ENCODE data around the gene SMCO2.

The SMCO2 gene

DNA sequence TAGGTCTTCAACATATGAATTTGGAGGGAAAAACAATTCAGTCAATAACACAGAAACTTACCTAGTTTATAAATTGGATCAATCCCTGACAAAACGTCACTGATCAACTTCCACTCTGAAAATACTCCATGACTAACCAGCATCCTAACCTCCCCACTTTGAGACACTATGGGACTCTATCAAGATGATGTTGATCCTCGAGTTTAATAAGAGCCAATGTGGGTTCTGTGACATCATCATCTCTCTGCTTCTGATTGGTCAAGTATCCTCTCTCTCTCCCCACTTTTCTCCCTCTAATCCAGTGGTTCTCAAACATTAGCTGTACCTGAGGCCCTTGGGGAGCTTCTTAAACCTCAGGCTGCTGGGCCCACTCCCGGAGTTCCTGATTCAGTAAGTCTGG lies at the start of gene SMCO2:
Gene SMCO2, plus strand, starts transcription at position 301 of the 400 bp plus-strand sequence. CDS start 23,896 bp downstream, outside the sequence.
- DNase-seq: no peak

DNA sequence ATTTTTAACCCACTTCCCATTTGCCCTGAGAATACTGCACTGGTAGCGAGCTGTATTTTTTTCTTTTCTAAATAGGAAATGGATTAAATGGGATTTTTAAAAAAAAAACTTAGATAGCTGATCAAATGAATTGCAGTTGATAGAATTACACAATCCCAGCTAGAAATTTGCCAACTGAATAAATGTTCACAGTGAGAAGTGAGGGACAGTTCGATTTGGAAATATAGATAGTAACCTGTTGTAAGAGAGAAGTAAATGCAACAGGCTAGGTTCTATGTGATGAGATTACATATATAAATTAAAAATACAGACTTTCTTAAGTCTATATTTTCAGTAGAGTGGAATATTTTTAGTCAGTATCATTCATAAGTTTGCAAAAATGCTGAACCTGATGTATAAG lies 48.1 kb upstream of the SMCO2 start:
- DNase-seq: no peak

DNA sequence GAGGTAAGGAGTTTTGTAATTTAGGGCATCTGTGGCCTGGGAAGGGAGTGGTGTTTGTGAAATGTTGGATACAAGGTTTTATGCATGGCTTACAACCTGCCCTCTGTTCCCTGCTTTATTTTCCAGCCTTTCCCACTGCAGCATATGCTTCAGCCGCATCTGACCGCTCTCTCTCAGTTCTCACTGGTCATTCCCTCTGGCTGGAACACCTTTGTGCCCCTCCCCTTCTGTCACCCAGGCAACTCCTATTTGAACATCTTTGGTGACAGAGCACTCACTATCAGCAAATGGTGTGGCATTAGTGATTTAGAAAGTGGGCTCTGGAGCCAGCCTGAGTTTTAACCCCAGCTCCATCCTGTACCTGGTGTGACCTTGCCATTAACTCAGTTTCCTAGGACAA lies 47.5 kb upstream of the SMCO2 start:
- DNase-seq: no peak

DNA sequence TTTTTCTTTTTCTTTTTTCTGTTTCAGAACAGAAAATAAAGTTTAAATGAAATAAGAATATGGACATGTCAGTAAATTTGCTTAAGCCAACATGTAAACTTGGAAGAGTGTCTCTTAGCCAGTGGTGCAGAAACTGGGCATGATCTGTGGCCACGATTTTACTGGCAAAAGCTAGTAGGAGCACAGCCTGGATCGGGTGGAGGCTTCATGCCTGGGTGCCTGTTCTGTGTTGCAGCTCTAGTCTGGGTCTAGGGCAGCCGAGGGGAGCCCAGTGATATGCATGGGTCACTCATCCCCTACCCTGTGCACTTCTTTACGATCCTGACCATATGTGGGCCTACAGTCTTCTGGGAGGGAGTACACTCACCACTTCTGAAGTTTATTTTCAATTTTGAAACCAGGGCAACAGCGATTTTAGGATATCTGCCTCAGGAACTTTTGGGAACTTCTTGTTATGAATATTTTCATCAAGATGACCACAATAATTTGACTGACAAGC lies 45.6 kb upstream of the SMCO2 start:
- no peak for DNase-seq

DNA sequence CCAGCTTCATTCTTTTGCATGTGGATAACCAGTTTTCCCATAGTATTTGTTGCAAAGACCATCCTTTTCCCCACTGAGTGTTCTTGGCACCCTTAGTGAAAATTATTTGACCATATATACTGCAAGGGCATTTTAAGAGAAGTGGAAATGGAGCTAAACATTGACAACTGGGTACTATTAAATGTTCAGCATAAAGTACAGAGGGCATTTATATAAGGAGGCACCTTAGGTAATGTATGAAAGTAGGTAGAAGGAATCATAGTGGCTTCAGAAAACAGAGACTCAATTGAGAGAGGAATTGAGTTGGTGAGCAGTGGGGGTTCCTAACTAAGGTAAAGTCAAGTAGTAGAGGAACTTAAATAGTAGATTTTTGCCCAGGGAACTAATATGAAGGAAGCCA lies 34.5 kb upstream of the SMCO2 start:
- DNase-seq: no peak

DNA sequence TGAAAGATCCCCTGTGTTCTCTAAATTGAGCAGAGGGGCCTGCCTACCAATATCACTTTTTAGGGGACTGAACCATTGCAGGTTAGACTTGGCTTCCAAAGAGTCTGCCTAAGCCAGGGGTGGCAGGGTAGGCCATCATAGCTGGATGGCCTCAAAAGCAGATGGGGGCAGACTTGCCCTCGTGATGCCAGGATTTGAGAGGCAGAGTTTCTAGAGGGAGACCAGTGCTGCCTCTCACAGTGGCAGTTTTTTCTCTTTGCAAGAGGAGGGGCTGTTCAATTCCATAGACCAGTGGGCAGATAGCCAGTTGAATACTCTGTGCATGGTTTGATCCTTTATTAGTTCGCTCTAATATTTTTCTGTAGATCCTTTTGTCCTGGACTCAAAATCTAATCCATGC lies 23.8 kb upstream of the SMCO2 start:
- DNase-seq: no peak

DNA sequence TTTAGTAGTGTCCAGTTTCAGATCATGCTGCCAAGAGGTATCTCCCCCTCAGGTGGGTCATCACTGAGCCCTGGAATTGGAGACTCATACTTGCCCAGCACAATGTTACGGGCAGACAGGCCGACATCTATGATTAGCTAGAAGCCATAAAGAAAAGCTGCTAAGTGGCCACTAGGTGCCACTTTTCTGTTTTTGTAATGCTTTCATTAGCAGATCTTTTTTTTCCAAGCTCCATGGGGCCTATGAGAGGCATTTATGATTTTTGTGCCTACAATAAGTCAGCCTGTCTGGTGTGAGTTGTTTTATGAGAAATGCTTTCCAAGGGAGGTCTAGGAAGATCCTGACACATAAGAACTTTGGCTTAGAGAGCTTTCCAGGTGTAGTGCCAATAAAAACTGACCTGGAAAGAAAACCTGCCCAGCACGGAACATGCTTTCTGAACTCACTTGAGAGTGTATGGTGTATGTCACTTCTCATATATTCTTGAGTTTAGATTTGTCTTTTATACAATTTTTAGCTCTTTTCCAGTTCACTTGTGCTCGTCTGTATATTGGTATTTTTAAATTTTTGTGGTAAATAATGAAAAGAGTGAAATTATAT lies 21.8 kb upstream of the SMCO2 start:
- DNase-seq: peak; percentile 22

DNA sequence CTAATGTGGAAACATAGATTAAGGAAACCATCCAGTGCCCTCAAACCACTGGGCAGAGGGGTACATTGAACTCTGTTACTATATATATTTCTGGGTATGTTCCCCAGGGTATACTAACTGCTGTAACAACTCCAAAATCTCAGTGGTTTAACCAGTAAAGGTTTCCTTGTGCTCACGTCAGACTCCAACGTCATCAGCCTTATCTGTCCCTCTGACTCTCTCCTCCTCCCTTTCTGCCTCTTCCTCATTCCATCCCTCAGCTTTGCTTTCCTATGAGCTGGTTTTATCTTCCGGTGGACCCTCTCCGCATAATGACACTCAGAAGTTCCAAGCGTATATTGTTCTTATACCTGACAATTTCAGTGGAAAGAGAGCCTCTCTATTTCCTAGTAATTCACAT lies 21.2 kb upstream of the SMCO2 start:
- DNase-seq: no peak

DNA sequence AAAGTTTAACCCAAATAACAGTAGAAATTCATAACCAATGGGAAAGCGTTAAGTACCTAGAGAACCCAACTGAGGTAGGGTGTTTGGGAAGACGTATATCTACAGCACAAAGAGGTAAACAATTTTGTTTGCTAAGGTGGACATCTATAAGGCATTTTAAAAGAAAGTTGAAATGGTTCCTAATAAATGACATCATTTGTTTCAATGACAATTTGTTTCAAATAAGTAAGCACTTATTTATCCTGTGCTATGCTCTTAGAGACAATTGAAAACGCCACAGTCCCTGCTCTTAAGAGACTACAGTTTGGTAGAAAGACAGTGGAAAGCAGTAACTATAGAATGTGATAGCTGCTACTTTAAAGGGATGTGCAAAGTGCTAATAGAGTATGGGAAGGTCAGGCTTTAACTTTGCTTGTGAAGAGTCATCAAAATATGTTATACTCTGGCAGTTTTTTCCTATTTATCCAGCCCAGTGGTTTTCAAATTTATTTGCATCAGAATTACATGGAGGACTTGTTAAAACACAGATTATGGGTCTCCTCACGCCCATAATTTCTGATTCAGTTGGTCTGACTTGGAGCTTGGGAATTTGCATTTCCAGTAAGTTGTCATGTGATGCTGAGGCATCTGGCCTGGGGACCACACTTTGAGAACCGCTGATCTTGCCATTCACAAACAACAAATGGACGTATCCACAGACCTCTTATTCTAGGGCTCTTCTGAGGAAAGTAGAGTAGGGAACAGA lies 19.6 kb upstream of the SMCO2 start:
- no peak for DNase-seq

DNA sequence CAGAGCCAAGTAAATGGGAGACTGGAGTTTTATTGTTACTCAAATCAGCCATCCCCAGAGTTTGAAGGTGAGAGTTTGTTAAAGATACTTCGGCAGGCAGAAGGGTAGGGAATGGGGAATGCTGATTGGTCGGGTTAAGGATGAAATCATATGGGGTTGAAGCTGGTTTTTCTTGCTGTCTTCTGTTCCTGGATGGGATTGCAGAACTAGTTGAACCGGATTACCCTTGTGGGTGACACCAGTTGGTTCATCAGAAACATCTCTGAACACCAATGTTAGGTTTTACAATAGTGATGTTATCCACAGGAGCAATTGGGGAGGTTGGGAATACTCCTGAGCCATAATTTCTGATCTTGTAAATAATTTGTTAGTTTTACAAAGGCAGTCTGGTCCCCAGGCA lies 18.7 kb upstream of the SMCO2 start:
- no peak for DNase-seq

DNA sequence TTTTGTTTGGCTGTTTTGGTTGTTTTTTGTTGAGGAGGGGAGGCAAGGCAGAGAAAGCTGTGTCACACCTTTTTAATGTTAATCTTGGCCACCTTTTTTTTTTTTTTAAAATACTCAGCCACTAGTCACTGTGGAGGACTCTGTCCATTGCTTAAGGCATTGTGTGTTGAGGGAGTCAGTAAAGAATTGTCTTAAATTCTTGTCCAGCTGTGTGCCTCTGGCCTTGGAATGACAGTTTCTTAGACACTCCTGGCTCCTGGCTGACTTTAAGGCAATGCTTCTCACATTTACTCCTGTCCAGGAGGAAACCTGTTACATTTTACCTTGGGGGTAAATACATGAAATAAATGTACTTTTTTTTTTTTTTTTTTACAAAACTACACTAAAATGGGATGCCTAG lies 18.1 kb upstream of the SMCO2 start:
- no peak for DNase-seq

DNA sequence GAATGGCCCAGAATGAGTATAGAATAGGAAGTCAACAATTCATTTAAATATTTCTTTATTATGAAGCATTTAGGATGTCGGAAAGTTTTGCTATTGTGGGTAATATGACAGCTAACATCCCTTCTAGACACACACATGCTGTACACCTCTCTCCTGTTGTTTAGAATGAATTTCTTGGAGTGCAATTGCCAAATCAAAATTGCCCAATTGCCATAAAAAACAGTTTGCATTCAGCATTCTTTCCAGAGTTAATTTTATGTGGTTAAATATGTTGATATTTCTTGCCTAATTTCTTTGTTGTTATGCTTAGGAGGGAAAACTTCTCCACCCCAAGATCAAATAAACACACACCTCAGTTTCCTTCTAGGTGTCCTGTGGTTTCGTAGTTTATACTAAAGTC lies 16.9 kb upstream of the SMCO2 start:
- no peak for DNase-seq

DNA sequence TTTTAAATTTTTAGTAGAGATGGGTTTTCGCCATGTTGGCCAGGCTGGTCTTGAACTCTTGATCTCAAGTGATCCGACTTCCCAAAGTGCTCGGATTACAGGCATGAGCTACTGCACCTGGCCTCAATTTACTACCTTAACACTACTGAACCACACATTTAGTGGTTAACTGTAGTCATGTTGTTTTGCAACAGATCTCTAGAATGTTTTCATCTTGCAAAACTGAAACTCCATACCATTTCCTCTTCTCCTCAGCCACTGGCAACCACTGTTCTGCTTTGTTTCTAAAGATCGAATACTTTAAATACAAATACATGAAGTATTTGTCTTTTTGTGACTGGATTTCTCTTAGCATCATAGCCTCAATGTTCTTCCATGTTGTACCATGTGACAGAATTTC lies 15.4 kb upstream of the SMCO2 start:
- DNase-seq: peak; percentile 48

DNA sequence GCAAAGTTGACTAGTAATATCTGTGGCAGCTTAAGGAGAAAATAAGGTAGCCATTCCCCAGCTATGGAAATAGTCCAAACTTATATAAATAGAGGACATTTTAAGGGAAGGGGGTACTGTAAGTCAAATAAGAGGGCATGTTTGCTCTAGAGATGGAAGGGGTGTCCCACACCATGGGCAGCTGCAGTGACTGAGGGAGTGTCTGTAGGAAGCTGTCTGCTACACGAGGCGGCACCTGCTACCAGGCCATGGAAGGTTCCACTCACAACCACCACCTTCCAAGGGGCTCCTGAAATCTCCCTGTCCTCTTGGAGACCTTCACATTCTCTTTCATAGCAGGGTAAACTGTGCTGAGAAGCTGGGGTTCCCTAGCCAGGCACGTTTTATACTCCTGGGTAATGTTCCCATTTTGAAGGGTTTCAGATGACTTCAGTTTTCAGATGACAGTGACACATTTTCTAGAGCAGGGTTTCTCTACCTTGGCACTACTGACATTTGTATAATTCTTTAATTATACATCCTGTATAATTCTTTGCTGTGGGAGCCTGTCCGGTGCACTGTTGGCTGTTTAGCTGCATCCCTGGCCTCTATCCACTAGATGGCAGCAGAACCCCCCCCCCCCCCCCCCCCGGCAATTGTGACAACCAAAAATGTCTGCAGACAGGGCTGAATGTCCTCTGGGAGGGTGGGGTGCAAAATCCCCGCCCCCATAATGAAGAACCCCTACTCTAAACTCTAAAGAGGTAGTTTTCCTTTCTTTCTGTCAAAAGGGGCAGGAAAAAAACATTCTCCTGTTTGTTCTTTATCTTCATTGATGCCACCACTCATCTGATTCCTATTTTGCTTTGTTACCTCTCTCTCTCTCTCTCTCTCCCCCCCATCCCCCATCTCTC lies 11.6 kb upstream of the SMCO2 start:
- peak; percentile 29 for DNase-seq

DNA sequence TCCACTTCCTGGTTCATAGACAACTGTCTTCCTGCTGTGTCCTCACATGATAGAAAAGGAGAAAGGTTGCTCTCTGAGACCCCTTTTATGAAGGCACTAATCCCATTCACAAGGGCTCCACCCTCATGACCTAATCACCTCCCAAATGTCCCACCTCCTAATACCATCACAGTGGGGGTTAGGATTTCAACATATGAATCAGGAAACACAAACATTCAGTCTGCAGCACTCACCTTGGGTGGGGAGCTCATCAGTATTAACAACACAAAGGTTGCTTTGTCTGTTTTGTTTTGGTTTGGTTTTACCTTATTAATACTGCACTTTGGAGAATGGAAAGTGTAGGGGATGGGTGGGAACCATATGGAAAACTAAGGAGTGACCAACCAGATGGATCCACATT lies 10.5 kb upstream of the SMCO2 start:
- no peak for DNase-seq

DNA sequence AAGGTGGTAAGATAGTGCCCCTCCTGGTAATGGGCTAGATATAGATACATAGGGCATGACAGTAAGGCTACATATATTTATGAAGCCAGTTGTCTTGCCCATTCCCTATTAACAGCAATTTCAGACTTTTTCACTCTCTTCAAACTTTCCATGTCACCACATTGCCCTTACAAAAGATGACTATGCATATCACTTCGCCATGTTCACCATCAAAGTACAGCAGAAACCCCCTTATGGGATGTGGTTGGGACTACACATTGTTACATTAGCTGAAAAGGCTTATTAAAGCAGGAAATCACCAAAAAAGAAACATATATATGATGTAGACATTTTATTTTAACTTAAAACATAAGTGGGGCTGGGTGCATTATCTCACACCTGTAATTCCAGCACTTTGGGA lies 9.8 kb upstream of the SMCO2 start:
- no peak for DNase-seq

DNA sequence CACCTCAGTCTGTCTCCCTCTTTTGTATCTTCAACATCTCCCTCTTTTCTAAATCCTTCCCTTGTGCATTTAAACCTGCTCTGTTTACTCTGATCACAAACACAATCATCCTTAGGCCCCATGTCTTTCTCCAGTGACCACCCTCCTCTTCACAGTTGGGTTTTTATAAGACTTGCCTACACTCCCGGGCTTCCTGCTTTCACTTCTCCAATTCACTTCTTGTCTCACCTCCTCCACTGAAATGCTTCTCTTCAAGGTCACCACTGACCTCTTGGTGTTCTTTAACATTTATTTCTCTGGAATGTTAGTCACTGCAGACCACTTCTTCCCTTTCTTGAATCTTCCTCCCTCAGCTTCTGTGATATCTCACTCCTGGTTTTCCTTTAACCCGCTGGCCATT lies 8.7 kb upstream of the SMCO2 start:
- DNase-seq: no peak

DNA sequence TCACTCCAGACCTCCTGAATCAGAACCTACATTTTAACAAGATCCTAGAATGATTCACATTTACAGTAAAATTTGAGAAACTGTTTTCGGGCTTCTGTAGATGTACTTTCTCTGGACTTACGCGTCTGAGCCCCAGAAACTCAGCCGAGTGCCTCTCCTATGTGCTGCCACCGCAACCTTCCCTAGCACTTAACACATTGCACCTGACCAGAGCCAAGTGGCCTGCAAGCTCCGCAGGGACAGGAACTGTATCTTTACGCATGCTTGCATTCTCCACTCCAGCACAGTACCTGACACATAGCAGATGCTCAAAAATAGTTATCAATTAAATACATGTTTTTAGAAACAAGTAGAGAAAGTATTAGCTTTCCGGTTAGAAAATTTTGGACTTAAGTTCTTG lies 1.2 kb downstream of the SMCO2 start:
- DNase-seq: no peak

DNA sequence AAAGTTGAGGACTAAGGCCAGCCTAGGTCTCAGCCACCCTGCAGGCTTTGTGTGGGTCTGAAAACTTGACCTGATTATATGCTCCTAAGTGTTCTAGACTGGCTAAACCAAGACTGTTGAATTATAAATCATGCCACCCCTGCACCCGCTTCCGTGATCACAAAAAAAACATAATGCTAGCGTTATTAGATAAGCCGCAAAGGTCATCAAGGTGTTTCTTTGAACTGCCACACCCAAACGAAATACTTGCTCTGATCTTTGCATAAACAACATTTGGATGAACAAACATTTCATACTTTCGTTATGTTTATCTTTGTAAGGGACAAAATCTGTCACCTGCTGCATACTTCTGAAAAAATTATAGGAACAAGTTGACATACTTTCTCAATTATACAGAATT lies 2.5 kb downstream of the SMCO2 start:
- DNase-seq: no peak

DNA sequence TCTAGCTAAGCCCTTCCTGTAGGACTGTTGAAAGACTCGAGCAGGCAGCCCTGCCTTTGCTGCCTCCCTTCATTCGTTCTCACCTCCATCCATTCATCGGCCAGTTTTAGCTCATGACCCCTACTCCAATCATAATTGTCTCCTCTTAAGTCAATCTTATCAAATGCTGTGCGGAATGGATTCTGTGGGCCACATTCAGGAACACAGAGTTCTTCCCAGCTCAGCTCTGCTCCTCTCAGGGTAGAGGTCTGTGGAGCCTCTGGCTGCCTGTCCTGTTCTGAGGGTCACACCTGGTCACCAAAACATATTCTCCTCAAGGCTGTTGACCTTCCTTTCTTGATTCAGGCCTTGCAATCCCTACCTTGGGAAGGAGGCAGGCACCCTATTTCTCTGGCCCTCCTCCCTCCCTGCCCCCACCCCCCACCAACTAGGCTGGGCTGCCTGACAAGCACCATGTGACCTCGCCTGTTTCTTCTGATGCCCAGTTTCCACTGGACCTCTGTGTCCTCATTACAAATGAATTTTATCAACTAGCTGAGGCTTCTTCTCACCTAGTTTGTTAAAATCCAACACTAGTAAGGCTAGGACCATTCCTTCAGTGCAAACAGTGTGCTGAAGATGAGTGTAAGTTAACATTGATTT lies 3.5 kb downstream of the SMCO2 start:
- DNase-seq: no peak

DNA sequence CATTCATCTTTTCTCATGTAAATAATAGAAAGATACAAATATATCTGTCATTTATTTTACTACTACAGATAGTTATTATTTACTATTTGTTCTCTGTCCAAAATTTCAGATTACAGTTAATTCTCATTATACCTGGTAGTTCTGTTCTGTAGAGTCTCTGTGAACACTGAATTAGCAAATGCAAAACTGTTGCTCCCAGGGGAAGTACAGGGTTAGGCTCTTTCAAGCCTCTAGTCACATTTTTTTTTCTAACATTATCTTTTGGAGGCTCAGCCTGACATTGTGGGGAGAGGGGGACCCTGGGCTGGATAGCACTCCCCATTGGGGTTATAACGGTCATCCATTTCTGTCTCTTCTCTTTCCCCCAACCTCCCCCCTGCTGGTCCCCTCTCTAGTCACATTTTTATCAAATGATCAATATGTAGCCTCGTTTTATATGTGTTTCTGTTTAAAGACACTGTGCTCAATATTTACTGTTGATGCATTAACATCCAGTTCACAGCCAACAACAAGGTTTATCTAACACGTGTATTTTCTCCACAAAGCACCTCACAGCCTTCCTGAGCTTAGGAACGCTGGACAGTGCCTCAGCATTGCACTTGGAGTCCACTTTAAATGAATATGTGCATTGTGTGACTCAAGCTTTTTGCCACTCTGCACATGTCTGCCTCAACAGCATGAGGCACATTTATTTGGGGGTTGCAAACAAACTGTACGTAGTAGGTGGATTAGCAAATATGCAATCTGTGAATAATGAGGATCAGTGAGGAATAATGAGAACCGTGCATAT lies 4.7 kb downstream of the SMCO2 start:
- DNase-seq: no peak

DNA sequence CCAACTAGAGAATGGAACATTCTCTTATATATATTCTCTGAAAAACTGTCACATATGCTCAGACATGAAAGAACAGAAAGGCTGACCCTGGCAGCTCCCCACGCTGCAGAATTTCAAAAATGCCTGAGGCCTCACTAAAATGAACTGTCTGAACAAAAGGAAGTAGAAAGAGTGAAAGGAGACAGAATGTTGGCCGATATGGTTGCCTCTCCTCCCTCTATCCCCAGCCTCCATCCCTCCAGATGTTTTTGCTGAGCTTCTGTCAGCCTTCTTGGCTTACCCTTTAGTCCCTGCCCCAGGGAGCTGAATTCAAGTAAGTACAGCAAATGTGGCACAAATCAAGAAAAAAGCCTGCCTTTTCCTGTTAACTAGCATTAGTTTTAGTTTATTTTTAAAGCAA lies 6.9 kb downstream of the SMCO2 start:
- no peak for DNase-seq

Data from activated CD4-positive, alpha-beta T cell treated with anti-CD3 and anti-CD28 coated beads, Interleukin-10, Interleukin-2, amounts not matched to agents 100 ng/mL and 50 ng/mL, durations not matched to agents 16 hours and 8 hours (primary cell).